Inflammatory macrophage treated with lipopolysaccharide for 4 hours (primary cell): ENCODE data around the gene PRKCA.

Experiments used
- DNase-seq: peaks from one replicate; pipeline ENCODE4 v3.0.0-alpha.2; 2020

The PRKCA gene

DNA sequence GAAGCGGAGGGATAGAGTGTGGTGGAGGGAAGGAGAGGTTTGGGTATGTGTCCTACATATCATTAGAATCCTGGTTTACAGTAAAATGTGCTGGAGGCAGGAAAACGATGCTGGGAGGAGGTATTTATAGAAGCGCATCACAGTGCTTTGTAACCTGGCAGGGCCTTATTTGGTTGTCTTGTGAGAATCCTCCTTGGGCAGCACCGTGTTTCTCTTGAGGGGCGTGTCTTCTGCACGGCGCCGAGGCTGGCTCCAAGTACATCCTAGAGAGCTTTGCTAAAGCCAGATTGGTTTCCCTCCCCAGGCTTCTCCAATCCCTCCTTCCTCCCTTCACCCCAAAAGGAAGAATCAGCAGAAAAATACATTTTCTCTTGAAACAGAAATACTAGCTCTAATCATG lies 556.9 kb downstream of the PRKCA start:
- no peak for DNase-seq

- no peak for DNase-seq
Measured at GRCh38 chr17:66860204-66860603, 557.8 kb downstream of the PRKCA start.
